NCI-H69 (cell line): ENCODE results near the gene MED13.
"Not testable (repeated sequence)": the region's sequence is repeated elsewhere in the genome, so short reads cannot be mapped to it uniquely, and the experiment has no call there.

Source experiments
- DNase-seq: peaks from one replicate; lab custom pipeline; 2025; lab: John Stamatoyannopoulos, UW

Gene MED13

DNA sequence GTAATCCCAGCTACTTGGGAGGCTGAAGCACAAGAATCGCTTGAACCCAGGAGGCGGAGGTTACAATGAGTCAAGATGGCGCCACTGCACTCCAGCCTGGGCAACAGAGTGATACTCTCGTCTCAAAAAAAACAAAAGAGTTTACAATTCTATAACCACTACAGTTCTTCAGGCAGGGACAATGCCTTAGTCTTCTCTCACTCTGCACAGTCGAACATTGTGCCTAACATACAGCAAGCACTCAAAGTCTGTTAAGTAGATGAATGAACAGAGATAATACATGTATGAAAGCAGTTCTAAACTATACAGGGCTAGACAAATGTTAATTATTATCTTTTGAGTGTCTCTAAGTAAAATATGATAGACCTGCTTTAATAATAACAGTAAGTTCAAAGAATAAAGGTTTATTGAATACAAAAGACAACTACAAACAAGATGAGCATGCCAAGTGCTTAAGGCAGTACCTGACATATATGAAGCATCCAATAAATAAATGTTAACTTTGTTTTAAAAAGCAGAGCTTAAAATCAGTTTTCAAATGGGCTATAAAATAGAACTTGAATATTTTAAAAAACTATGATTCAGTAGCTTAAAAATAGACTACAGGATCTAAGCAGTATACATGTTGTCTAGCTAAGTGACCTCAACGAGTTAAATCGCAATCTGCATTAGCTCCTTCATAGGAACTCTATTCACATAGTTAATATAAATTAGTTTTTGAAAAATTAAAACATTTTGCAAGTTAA, 156.6 kb downstream of the MED13 start:
- DNase-seq: no peak

DNA sequence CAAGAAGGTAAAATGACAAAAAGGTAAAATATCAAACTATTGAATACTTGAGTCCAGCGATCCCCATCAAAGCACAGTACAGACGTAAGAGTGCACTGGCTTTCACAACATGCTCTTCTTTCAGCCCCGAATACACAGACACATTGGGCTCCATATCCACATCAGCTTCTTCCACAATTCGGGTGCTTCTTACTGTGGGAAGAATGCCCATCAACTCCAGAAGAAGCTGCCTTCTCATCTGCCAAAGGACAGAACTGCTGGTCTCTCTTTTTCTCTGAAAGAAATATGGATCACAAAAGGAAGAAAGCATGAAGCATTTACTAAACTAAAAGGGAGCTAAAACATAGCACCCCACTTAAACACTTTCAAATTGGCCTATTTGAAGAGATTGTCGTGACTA, 157.7 kb downstream of the MED13 start:
- peak; percentile 3 for DNase-seq

DNA sequence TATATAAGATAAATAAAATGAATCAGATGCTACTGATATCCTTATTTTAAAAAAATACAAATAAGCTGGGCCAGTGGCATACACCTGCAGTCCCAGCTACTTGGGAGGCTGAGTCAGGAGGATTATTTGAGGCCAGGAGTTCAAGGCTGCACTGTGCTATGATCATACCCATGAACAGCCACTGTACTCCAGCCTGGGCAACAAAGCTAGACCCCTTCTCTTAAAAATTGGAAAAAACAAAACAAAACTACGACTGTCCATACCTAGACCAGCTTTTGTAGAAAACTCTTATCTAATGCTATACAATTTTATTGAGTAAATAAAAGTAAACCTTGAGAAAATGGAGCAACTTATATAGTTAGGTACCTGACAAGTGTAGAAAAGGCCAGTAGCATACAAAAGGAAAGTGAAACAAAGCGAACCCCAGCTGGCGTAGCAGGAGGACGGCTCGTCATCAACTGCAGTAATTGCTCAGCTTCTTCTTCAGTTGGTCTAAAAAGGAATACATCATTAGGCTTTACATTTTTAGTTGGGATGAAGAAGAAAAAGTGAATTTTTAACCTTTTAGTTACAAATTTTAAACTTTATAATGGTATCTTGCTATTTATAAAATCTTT, 160.9 kb downstream of the MED13 start:
- no peak for DNase-seq

DNA sequence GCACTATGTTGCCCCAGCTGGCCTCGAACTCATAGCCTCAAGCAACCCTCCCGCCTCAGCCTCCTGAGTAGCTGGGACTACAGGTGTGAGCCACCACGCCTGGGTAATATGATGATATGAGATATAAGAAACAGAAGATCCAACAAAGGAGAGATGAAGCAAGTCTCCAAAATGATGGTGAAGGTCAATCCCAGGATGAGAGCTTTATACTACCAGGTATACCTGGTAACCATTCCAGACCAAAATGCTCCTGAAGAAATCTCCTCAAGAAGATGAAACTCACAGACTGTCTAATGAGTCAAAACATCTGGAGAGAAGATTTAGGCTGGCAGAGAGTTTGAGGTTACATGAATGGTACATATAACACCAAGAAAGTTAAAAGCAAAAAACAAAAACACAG, 161.8 kb downstream of the MED13 start:
- no peak for DNase-seq

DNA sequence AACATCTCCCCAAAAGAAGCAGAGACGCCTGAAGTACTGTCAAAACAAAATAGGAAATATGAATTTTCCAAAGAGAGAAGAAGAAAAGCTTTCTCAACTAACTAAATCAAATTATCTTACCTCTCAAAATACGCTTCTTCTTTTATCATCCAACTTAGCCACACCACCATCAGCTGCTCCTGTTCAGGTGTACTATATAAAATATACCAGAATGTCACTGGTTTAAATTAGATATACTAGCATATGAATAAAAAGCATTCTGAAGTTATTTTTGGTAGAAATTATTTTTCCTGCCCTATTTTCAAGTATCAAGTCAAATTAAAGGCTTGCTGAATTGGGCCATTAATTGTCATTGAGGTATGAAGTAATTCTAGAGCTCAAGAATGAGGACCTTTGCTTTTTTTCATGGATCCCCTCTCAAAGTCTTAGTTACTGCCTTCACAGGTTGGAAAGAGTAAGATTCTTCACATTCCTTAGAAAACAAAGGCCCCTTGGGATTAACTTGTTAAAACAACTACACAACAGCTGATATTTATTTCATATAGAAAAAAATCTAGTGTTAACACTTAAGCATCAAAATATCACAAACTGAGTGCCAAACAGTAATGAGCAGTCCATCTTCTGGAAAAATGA, 167.4 kb downstream of the MED13 start:
- no peak for DNase-seq

DNA sequence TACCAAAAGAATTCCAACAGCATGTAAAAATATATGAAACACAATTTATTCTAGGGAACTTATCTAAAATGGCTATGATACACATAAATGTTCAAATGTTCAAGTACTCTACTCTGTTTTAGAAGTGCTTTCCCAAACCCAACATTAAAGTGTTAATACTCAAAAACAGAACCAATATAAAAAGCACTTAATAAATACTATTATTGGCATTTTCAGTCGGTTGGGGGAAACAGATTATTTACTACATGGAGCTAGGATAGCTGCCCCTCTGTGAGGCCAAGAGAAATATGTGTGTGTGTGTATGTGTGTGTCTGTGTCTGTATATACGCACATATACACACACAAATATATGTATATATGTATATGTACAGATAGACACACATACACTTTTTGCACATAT, 169.7 kb downstream of the MED13 start:
- no peak for DNase-seq

DNA sequence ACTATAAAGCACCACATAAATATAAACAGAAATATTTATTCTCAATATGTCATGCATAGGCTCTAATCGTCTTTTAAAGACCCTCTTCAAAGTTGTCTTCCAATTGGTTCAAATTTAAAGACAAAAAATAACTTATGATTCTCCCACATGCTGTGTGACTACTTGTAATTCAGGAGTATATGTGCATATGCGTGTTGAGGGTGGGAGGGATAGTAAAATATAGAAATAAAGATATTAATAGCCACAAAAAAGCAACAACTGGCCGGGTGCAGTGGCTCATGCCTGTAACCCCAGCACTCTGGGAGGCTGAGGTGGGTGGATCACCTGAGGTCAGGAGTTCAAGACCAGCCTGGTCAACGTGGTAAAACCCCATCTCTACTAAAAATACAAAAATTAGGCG, 170.8 kb downstream of the MED13 start:
- not testable (repeated sequence) for DNase-seq
